Measurements from ENCODE around the gene SPATA31A6.
"Not testable (repeated sequence)": the region's sequence is repeated elsewhere in the genome, so short reads cannot be mapped to it uniquely, and the experiment has no call there.

- TF ChIP-seq CTCF, POLR2A (IDR thresholded peaks at IDR 0.05): not testable (repeated sequence)
These were observed 36.4 kb downstream of the SPATA31A6 start for GRCh38 chr9:42219861-42220260.

All from esophagus squamous epithelium (tissue), 4 donors.